ENCODE measurements around the gene ZNF512B.
"Not testable (repeated sequence)": the region's sequence is repeated elsewhere in the genome, so short reads cannot be mapped to it uniquely, and the experiment has no call there.

The ZNF512B gene, protein sequence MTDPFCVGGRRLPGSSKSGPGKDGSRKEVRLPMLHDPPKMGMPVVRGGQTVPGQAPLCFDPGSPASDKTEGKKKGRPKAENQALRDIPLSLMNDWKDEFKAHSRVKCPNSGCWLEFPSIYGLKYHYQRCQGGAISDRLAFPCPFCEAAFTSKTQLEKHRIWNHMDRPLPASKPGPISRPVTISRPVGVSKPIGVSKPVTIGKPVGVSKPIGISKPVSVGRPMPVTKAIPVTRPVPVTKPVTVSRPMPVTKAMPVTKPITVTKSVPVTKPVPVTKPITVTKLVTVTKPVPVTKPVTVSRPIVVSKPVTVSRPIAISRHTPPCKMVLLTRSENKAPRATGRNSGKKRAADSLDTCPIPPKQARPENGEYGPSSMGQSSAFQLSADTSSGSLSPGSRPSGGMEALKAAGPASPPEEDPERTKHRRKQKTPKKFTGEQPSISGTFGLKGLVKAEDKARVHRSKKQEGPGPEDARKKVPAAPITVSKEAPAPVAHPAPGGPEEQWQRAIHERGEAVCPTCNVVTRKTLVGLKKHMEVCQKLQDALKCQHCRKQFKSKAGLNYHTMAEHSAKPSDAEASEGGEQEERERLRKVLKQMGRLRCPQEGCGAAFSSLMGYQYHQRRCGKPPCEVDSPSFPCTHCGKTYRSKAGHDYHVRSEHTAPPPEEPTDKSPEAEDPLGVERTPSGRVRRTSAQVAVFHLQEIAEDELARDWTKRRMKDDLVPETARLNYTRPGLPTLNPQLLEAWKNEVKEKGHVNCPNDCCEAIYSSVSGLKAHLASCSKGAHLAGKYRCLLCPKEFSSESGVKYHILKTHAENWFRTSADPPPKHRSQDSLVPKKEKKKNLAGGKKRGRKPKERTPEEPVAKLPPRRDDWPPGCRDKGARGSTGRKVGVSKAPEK

DNA sequence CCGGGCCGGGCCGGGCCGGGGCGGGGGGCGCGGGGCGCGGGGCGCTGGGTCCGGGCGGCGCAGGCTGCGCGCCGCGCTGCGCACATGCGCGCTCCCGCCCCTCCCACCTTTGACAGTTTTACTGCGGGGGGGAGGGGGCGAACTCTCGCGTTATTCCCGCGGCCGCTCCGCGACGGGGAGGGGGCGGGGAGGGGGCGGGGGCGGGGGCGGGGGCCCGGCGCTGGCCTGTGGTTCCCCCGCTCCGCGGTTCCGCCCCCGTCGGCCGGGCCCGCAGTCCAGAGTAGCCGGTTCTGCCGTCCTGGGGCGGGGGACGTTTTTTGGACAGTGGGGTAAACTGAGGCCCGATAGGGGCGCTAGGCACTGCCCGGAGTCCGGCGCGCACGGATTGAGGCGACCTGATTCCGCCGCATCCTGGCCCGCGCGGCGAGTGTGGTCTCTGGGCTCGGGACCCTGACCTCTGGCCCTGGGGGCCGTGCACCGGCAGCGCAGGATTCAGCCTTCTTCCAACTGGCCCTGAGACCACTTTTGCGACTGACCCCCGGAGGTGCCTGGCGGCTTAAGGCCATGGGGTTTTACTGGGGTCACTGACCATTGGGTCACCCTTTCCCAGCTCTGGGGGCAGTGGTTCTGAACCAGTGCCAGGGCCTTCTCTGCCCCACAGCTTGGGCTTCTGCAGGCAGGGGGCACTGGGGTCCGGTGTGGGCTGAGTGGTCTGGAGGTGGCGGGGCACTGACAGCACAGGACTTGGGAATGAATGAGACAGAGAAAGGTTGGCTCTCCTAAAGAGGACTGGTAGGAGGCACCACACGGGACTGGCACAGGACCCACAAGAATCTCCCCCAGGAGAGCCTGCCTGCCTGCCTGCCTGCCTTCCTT, at the start of gene ZNF512B:
TSS of gene ZNF512B (minus strand) at position 93 of the 876 bp plus-strand sequence. CDS start 1,980 bp downstream, outside the sequence.
- peak within 1 kb of the TSS; percentile 74 for H3K4me3 ChIP-seq (replicated peaks; ENCODE audit: low read depth, low read length)
- H3K27me3 ChIP-seq (replicated peaks; ENCODE audit: control insufficient read depth, insufficient read depth, low read length) = no peaks in the 10 kb centered on the region
- TF ChIP-seq, protein P1, sequence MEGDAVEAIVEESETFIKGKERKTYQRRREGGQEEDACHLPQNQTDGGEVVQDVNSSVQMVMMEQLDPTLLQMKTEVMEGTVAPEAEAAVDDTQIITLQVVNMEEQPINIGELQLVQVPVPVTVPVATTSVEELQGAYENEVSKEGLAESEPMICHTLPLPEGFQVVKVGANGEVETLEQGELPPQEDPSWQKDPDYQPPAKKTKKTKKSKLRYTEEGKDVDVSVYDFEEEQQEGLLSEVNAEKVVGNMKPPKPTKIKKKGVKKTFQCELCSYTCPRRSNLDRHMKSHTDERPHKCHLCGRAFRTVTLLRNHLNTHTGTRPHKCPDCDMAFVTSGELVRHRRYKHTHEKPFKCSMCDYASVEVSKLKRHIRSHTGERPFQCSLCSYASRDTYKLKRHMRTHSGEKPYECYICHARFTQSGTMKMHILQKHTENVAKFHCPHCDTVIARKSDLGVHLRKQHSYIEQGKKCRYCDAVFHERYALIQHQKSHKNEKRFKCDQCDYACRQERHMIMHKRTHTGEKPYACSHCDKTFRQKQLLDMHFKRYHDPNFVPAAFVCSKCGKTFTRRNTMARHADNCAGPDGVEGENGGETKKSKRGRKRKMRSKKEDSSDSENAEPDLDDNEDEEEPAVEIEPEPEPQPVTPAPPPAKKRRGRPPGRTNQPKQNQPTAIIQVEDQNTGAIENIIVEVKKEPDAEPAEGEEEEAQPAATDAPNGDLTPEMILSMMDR (IDR thresholded peaks at IDR 0.05; ENCODE audit: insufficient read depth, low read length, poor library complexity, severe bottlenecking) = no peak
- peak; percentile 65 for DNase-seq (ENCODE audit: extremely low read depth, insufficient read length)
- H3K36me3 ChIP-seq (ENCODE audit: control insufficient read depth, insufficient read depth, low read length) = peaks cover 26% of the 10 kb centered on the region

DNA sequence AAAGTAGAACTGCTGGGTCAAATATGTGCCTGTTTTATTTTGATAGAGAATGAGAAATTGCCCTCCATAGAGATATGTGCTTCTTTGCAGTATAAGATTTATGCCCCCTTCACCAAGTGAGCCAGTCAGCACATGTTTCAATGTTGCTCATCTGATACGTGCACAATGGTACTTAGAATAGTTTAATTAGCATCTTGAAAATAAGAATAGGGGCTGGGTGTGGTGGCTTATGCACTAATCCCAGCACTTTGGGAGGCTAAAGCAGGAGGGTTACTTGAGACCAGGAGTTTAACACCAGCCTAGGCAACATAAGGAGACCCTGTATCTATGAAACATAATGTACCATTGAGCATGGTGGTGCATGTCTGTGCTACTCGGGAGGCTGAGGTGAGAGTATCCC, 45.9 kb upstream of the ZNF512B start:
- TF ChIP-seq, protein P1 (IDR thresholded peaks at IDR 0.05; ENCODE audit: insufficient read depth, low read length, poor library complexity, severe bottlenecking) = no peak
- no peak for DNase-seq (ENCODE audit: extremely low read depth, insufficient read length)
- Histone ChIP-seq H3K36me3 (ENCODE audit: control insufficient read depth, insufficient read depth, low read length) (peaks cover 26% of the 10 kb centered on the region), H3K4me3 (replicated peaks; ENCODE audit: low read depth, low read length) (no peak overlapping the region), H3K27me3 (replicated peaks; ENCODE audit: control insufficient read depth, insufficient read depth, low read length) (no peaks in the 10 kb centered on the region)

DNA sequence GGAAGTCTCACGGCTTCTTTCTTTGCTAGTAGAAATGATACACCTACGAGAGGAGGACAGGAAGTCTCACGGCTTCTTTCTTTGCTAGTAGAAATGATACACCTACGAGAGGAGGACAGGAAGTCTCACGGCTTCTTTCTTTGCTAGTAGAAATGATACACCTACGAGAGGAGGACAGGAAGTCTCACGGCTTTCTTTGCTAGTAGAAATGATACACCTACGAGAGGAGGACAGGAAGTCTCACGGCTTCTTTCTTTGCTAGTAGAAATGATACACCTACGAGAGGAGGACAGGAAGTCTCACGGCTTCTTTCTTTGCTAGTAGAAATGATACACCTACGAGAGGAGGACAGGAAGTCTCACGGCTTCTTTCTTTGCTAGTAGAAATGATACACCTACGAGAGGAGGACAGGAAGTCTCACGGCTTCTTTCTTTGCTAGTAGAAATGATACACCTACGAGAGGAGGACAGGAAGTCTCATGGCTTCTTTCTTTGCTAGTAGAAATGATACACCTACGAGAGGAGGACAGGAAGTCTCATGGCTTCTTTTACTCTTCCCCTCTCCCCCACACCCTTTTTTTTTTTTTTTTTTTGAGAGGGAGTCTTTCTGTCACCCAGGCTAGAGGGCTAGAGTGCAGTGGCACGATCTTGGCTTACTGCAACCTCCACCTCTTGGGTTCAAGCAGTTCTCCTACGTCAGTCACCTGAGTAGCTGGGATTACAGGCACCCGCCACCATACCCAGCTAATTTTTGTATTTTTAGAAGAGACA, 42.8 kb upstream of the ZNF512B start:
- peaks cover 34% of the 10 kb centered on the region for H3K36me3 ChIP-seq (ENCODE audit: control insufficient read depth, insufficient read depth, low read length)
- not testable (repeated sequence) for H3K4me3 ChIP-seq (replicated peaks; ENCODE audit: low read depth, low read length); DNase-seq (ENCODE audit: extremely low read depth, insufficient read length); H3K27me3 ChIP-seq (replicated peaks; ENCODE audit: control insufficient read depth, insufficient read depth, low read length)

DNA sequence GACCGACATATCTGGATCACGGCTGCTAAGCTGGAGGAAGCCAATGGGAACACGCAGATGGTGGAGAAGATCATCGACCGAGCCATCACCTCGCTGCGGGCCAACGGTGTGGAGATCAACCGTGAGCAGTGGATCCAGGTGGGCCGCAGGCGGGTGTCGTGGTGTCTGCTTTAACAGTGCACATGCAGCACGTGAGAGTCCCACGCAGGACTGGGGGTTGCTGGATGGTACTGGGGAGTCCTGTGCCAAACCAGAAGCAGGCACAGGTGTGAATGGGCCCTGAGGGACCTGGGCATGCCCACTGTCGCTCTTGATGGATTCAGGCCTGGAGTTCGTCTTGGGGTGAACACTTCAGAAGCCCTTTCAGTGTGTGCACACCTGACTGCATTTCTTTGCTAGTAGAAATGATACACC, 41.6 kb upstream of the ZNF512B start:
- Histone ChIP-seq H3K36me3 (ENCODE audit: control insufficient read depth, insufficient read depth, low read length) (peaks cover 38% of the 10 kb centered on the region), H3K4me3 (replicated peaks; ENCODE audit: low read depth, low read length) (no peak overlapping the region), H3K27me3 (replicated peaks; ENCODE audit: control insufficient read depth, insufficient read depth, low read length) (no peaks in the 10 kb centered on the region)
- no peak for DNase-seq (ENCODE audit: extremely low read depth, insufficient read length)
- TF ChIP-seq, protein P1 (IDR thresholded peaks at IDR 0.05; ENCODE audit: insufficient read depth, low read length, poor library complexity, severe bottlenecking) = no peak

DNA sequence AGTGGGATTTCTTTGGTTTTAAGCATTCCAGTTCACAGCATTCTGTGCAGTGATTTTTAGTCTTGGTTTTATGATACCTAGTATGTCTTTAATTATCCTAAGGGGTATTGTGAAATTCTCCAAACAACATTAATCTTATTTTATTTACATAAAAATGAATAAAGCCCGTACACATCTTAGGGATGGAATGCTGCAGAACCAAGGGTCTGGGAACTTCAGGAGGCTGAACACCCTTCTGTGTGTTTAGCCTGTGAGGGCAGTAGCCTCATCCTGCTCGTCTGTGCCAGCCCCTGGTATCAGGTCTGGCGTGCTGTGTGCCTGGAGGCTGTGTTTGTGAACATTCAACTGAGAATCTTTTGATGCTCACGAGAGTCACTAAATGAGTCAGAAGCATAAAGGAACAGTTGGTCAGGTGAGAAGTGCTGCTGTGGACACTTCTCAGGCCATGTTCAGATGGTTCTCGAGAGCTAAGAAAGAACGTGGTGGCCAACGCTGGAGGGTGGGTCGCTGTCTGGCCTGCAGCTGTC, 41.0 kb upstream of the ZNF512B start:
- DNase-seq (ENCODE audit: extremely low read depth, insufficient read length) = no peak
- Histone ChIP-seq H3K4me3 (replicated peaks; ENCODE audit: low read depth, low read length) (no peak overlapping the region), H3K36me3 (ENCODE audit: control insufficient read depth, insufficient read depth, low read length) (peaks cover 40% of the 10 kb centered on the region), H3K27me3 (replicated peaks; ENCODE audit: control insufficient read depth, insufficient read depth, low read length) (no peaks in the 10 kb centered on the region)
- TF ChIP-seq, protein P1 (IDR thresholded peaks at IDR 0.05; ENCODE audit: insufficient read depth, low read length, poor library complexity, severe bottlenecking) = no peak
